EL (cell line): ENCODE measurements around the gene LGMN.

Experiments used
- DNase-seq: peaks from one replicate; pipeline ENCODE4 v3.0.0-alpha.2; 2016

Gene LGMN

DNA sequence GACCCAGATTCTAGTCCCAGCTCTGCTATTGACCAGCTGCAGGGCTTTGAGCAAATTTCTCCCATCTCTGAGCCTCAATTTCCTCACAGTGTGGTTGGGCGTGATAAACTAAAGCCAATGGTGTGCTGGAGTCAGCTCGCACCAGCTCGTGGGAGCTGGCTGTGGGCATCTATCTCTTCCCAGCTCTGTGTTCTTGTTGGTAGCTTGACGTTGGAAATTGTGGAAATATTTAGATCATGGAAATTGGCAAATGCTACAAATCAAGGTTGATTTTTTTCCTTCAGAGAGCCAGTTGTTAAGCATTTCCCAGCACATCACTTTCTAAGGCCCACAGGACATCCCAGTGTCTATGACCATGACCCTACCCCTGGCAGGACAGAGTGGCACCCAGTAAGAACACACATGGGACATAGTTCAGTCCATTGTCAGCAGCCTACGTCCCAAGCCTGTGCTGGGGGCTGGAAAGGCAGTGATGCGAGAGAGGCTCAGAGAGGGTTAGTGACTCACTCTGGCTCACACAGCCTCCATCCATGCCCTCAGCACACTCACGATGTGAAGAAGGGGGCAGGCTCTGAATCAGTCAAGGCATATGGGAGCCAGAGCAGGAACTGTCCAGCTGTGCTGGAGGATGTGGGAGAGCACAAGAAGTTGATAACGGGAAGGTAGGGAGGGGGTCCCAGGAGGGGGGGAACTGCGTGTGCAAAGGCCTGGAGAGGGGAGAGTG, 77.6 kb downstream of the LGMN start:
- DNase-seq, result peak; percentile 19

DNA sequence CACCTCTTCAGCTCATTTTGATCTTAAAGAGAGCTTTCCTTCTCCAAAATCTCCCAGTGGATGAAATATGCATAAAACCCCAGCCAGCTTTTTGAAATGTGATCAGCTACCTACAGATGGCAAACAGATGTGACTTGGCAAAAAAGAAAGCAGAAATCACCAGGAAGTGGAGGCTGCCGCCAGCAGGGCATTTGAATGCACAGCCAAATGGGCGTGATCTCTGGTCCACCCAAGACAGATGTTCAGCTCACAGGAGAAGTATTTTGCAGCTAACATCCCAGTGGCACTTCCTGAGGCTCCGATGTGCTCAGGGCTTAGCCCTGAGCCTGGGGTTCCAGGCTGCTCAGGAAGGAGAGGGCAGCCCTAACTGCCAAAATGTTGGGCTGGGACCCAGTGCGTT, 78.3 kb downstream of the LGMN start:
- peak; percentile 82 for DNase-seq

- DNase-seq, result no peak
Measured at GRCh38 chr14:92668276-92668973, 80.0 kb downstream of the LGMN start.

GRCh38 chr14:92666251-92666650, 82.2 kb downstream of the LGMN start:
- DNase-seq, result no peak

GRCh38 chr14:92665661-92666110, 82.7 kb downstream of the LGMN start:
- DNase-seq, result no peak

DNA sequence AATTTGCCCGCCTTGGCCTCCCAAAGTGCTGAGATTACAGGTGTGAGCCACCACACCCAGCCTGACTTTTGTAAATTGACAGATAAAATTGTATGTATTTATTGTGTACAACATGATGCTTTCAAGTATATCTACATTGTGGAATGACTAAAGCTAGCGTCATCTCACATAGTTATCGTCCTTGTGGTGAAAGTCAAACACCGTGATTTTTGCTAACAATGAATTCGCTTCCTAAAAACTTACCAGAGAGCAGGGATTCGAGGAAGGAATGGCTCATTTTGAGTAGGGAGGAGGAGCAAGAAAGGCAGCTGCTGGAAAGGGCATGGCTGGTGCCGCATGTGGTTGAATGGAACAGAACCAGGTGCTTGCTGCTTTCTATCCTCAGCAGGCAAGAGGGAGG, 85.4 kb downstream of the LGMN start:
- no peak for DNase-seq

DNA sequence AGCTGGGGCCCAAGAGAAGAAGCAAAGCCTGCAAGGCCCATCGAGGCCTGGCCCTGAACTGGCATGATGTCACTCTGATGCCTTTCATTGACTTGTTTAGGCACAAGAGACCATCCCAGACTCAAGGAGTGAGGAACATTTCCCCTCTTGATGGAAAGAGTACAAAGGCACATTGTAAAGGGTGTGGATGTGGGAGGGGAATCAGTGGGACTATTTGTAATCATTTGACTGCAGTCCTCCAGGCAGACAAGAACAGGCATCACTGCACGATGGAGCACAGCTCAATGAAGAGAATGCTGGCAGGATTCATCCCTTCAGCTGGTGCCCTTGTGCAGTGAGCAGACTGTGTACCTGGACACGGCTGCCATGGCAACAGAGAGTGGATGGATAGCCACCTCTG, 87.9 kb downstream of the LGMN start:
- no peak for DNase-seq

GRCh38 chr14:92659765-92660561, 88.5 kb downstream of the LGMN start:
- DNase-seq, result no peak

DNA sequence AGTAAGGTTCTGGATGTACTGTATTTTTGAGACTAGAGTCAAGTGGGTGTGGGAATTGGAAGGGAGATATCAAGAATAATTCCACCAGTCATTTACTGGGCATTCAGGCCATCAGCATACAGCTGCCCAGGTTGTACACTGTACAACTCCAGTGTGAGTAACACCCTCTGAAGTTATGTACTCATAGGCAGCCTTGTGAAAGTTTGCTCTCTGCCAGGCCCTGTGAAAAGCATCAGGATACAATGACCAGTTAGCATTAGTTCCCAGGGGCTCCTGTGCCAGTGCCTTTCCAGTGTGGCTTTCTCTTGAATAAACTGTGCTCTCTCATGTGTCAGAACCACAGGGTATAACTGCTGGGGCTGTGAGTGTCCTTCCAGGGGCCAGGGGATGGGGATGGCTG, 89.7 kb downstream of the LGMN start:
- no peak for DNase-seq

GRCh38 chr14:92658160-92658559, 90.3 kb downstream of the LGMN start:
- DNase-seq, result no peak

GRCh38 chr14:92657457-92658142, 90.8 kb downstream of the LGMN start:
- DNase-seq, result no peak

GRCh38 chr14:92656306-92657081, 91.9 kb downstream of the LGMN start:
- no peak for DNase-seq

- DNase-seq, result no peak
Measured at GRCh38 chr14:92655419-92656201, 92.8 kb downstream of the LGMN start.

GRCh38 chr14:92654239-92654901, 94.1 kb downstream of the LGMN start:
- DNase-seq, result no peak
